Pons (tissue), 1 donor: ENCODE measurements around the gene BMP15.

Experiments used
- DNase-seq: peaks from one replicate; pipeline ENCODE4 v3.0.0-alpha.2; 2016; ENCODE audit warnings: low spot score

The BMP15 gene

DNA sequence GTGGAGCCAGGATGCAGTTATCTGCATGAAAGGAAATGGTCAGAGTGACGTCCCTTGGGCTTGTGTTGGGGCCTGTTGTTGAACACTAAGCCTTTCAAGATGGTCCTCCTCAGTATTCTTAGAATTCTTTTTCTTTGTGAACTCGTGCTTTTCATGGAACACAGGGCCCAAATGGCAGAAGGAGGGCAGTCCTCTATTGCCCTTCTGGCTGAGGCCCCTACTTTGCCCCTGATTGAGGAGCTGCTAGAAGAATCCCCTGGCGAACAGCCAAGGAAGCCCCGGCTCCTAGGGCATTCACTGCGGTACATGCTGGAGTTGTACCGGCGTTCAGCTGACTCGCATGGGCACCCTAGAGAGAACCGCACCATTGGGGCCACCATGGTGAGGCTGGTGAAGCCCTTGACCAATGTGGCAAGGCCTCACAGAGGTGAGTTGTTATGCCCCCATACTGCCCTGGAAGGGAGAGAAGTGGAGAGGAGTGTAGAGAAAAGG lies at the start of gene BMP15:
Gene BMP15 (plus strand): TSS at position 51 of the 492 bp plus-strand sequence. CDS start 49 bp downstream, at position 100.
- DNase-seq: no peak

DNA sequence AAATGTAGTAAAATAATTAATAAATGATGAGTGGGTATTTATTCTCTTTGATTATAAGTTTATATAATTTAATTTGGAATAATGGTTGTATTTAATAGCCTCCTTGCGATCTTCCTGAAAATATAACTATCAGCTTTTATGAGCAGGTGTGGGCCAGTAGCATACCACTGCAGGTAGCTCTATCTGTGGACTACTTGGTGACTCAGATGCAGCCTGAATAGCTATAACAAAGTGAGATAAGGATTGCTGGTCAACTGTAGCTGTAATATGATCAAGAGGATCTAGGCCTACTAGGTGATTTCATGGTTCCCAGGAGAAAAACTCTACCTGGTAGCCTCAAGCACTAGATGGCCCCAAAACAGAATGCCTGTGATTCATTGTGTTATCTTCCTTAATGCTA lies 47.1 kb upstream of the BMP15 start:
- DNase-seq: no peak

DNA sequence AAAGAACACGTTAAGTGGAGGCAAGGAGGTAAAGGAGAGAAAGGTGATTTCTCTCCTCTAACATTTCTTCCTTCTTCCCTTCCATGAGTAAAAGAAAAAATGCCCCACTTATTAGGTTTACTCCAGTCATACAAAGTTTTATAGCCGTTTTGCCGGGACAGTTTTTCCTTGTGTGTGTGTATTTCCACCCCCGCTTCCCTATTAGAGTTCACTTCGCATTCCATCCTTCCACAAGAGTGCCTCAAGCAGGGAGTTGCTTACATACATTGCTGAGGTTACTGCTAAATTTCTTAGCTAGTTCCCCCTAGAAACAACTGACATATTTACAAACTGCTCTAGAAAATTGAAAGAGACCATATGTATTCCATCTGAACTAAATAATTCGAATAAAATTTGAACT lies 45.2 kb upstream of the BMP15 start:
- DNase-seq: no peak

DNA sequence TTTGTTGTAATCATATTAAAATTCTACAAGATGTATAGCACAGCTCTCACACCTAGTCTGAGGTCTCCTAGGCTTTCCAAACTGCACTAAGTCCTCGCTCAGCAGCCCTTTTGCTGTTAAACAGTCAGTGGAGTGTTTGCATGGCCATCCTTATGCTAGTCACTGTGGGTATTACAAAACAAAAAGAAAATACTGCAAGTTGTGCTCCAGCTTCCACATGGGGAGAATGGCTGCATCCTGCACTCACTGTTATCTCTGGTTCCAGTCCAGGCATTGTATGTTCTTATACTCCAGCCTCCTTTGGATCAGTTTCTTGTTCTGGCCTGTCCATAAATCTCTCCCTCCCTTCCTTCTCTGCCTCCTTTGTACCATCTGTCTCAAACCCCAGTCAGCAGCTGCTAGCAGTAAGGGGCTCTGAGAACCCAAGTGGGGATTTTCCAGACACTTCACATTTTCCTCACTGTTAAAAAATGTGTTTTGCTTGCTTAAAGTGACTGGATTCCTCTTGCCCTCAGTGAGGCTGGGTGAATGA lies 38.5 kb upstream of the BMP15 start:
- DNase-seq: peak; percentile 14

DNA sequence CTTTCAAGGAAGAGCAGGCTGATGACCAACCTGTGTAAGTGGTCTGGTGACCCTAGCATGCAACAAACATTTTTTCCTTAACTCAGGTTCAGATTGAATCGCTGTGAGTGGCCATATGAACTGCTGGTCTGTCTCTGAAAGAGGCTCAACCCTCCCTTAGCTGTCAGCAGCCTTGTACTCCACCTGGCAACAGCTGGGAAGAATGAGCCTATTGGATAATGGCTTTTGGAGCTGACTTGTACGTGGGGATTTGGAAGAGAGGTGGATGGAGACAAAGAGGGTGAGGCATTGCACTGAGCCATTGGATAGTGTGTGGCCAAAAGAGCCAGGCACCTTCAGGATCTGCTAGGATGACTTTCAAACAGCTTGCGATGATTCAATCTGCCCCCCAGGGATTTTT lies 35.7 kb upstream of the BMP15 start:
- no peak for DNase-seq

DNA sequence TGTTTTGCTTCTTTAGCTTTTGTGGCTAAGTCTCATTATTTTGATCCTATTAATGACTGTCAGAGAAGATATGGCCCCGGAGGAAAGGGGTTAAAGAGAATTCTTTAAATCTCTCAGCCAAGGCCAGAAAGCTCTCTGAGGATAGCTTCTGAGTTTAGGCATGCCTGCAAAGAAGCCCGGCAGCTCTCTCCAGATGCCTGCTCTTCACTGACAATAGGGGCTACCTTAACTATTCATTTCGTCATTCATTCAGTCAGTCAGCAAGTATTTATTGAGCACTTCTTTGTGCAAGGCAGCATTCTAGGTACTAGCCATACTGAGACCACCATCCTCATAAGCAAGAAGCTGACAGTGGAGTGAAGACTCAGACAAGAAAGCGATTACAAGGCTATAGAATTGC lies 34.0 kb upstream of the BMP15 start:
- DNase-seq: no peak

DNA sequence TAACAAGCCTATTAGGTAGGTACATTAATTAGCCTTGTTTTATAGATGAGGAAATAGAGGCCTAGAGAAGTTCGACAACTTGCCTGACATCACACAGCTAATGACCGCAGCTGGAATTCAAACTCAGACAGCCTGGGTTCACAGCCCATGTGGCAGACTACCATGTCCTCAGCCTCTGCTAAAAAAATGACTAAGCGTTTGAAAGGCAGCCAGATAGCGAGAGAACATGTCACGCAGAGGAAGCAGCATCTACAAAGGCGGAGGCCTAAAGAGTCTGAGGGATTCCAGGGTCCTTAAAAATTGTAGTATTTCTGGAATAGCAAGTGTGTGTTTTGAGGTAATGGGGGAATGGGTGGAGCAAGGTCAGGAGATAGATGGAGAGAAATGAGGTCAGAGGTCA lies 33.2 kb upstream of the BMP15 start:
- peak; percentile 14 for DNase-seq

DNA sequence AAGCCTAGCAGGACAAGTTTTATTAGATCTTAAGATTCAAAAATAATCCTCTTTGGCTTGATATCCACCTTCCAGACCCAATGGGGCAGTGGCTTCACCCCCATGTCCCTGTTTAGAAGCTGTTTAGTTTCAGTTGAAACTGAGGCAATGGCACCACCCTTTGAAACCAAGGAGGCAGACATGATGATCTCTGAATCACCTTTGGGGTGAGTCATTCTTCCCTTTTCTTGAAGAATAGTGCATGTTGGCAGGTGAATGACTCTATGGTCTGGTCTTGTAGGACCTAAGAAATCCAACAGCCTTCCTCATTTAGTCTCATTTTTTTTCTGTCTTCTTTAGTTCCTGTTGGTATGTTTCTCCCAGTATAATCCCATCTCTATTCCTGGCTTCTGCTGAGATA lies 29.5 kb upstream of the BMP15 start:
- DNase-seq: no peak

DNA sequence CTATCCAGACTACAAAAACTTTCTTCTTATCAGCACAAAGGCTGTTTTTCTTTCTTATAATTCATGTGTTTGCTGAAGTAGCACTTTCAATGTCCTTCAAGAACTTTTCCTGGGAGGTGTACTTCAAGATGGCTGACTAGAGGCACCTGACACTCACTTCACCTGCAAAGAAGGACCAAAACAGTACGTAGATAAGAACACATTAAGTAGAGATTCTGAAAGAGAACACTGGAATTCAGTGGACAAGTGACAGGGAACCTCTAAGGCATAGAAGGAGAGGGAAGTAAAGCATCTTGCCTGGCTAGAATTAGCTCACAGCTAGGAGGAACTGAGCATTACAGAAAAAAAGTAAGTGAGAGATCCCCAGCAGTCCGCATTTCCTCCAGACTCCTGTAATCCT lies 21.7 kb upstream of the BMP15 start:
- DNase-seq: no peak

DNA sequence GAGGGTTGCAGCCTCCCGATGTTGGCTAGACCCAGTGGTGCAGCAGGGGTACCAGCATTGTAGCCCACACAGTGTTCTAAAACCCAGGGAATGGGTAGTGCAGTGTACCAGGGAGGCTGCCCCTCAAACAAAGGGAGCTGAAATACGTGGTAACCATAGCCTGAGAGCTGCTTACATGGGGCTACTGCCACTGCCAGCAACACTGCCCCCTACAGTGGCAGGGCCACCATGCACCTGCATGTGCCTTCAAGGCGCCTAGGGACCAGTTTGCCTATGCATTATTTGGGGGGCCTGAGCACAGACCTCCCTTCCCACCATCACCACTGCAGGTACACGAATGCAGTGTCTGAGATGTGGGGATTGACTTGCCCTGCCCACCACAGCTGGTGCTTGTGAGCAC lies 21.0 kb upstream of the BMP15 start:
- DNase-seq: no peak

DNA sequence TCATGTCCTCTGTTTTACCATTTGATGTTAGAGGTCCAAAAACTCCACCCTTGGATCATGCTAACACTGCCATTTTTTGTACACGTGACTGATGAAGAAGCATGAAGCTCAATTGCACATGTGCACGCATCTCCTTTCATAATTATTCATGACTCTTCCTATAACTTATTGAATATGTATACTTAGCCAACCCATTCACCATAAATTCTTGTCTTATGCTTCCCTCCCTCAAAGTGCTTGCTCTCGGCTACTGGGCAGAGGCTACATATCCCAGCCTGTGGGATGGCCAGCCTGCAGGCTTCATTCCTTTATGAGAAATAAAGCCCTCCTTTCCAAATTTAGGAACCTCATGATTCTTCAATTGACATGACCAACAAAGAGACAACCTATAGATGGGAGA lies 17.5 kb upstream of the BMP15 start:
- no peak for DNase-seq

DNA sequence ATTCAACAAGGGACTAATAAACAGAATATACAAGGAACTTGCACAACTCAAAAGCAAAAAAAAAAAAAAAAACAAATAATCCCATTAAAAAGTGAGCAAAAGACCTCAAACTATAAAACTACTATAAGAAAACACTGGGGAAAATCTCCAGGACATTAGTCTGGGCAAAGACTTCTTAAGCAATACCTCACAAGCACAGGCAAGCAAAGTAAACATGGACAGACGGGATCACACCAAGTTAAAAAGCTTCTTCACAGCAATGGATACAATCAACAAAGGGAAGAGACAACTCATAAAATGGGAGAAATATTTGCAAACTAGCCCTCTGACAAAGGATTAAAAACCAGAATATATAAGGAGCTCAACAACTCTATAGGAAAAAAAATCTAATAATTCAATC lies 17.1 kb upstream of the BMP15 start:
- DNase-seq: no peak

DNA sequence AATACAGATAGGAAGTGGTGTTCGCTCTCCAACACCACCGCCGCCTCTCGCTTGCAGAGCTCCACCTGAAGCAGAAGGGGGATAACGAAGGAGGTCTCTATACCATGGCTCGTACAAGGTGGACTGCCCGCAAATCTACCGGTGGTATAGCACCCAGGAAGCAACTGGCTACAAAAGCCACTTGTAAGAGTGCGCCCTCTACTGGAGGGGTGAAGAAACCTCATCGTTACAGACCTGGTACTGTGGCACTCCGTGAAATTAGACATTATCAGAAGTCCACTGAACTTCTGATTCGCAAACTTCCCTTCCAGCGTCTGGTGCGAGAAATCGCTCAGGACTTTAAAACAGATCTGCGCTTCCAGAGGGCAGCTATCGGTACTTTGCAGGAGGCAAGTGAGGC lies 5.2 kb upstream of the BMP15 start:
- no peak for DNase-seq

DNA sequence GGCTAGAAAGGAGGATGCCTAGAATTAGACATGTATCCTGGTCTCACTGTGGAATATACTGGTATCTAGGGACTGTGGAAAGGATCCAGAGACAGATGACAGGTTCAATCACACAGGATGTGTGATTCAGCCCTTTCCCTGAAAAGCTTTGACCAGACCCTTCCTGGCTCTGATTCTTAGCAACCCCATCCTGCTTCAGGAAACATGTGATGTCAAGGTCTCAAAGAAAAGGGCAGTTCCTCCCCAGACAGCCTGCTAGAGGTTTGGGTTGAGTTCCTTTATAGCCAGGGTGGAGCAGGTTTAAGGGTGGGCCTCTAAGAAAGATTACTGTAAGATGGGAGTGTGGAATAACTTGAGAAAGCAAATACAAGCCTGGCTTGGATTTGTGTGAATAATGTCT lies 3.0 kb downstream of the BMP15 start:
- no peak for DNase-seq

DNA sequence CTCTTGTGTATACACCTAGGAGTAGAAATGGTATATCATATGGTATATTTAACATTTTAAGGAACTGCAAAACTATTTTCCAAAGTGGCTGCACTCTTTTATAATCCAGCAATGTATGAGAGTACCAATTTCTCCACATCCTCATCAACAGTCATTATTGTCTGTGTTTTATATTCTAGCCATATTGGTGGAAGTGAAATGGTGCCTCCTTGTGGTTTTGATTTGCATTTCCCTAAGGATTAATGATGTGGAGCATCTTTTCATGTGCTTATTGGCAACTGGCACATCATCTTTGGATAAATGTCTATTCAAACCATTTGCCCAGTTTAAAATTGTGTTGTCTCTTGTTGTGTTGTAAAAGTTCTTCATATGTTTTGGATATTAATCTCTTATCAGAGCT lies 9.6 kb downstream of the BMP15 start:
- DNase-seq: peak; percentile 58

DNA sequence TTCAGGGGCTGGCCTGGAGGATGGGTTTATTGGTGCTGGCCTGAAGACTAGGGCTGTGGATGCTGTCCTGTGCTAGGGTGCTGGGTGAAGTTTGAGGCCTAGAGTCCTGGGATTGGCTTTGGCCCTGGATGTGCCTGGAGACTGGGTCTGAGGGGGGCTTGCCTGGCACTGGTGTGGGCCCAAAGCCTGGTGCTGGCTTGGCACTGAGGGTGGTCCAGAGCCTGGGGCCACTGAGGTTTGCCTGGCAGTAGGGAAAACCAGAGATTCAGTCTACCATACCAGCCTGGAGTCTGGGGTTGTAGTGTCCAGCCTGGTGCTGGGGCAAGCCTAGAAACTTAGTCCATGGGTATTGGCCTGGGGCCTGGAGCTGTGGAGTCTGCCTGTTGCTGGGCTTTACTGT lies 16.6 kb downstream of the BMP15 start:
- no peak for DNase-seq

DNA sequence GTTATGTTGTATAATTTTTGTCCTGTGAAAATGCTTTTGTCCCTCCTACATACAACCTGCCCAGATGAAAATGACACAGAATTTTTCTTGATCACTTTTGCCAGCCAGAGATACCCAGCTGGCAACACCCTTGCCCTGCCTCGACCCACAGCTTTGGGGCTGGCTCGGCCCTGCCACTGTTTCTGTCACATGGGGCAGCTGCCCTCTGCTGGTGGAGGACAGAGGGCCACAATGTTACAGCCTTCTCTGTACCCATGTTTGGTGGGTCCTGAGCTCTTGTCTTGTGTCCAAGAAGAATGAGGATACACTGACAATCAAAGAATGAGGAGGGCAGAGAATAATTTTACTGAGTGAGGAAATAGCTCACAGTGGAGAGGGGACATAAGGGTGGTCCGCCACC lies 31.1 kb downstream of the BMP15 start:
- no peak for DNase-seq

DNA sequence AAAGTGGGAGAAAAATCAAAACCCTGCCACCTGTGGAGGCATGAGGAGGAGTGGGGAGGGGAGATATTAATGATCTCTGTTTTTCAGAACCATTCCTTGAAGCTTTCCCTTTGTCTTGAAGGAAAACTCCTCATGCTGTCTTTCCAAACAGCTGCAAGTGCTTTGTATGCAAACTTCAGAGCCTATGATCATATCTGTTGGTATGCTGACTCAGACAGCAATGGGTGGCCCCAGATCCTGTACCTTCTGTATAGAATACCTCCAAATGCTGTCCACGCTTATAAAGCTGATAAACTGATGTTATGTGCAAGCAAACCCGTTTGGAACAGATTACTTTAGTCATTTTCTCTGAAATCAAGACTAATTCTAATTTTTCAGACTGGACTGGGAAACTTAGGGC lies 31.9 kb downstream of the BMP15 start:
- no peak for DNase-seq

DNA sequence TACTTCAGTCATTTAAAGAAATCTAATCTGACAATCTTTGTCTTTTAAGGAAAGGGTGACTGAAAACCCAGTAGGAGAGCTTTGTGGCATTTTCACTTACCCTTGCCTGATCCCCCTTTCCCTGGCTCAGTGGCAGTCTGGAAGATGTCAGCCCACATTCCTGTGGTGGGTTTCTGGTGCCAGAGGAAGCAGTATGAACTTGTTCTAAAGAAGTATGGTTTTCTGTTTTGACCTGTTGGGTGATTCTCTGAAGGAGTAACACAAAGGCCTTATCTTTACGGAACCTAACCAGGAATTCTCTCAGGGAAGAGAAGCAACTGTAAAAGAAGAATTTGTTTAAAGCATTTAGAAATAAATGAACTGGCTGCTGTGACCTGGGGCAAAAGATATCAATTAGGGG lies 41.9 kb downstream of the BMP15 start:
- no peak for DNase-seq

DNA sequence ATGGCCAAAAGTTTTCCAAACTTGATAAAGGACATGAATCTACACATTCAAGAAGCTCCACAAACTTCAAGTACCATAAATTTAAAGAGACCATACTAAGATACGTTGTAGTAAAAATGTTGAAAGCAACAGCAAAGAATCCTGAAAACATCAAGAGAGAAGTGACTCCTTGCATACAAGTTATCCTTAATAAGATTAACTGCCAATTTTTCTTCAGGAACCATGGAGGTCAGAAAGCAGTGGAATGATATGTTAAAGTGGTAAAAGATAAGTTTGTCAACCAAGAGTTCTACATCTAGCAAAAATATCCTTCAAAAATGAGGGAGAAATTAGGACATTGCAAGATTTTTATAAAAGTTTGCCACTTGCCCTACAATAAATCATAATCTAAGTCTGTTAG lies 43.3 kb downstream of the BMP15 start:
- DNase-seq: no peak

DNA sequence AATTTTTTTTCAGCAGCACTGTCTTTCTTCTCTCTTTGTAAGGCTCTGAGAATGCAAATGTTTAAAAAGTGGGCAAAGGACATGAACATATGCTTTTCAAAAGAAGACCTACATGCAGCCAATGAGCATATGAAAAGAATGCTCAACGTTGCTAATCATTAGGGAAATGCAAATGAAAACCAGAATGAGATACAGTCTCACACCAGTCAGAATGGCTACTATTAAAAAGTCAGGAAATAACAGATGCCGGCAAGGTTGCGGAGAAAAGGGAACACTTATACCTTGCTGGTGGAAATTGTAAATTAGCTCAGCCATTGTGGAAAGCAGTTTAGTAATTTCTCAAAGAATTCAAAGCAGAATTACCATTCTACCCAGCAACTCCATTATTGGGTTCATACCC lies 51.6 kb downstream of the BMP15 start:
- no peak for DNase-seq

DNA sequence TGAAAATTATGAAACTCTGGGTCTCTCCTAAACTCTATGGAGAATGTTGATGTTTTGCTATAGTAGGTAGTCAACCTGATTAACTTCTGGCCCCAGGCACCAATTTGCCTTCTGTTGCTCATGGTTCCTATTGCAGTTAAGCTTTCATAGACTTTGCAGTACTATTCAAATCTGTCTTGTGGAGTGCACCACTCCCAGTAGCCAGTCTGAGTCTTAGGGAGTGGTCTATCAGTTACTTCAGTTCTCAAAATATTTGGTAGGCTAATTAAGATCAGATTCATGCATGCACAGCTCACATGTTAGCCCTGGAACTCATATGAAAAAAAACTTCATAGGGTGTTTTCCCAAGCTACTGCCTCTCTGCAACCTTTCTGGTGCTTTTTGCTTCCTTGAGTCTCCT lies 53.3 kb downstream of the BMP15 start:
- no peak for DNase-seq
